AG04449 (cell line): ENCODE measurements around the gene SMARCB1.
A peak's percentile ranks its signal among the peaks of the same experiment; 100 is the strongest.

ENCODE experiments used
- CTCF ChIA-PET: fragments of 350-600 bp; formaldehyde crosslinking; extraction: SDS; loops from one replicate; lab custom pipeline; 2021; ENCODE audit warnings: antibody characterized with exemption; lab: Yijun Ruan, JAX
- POLR2A ChIA-PET: fragments of 400-600, 350-600 bp; formaldehyde crosslinking; extraction: SDS; loops from one replicate; lab custom pipeline; 2020; ENCODE audit warnings: antibody characterized with exemption, inconsistent platforms; lab: Yijun Ruan, JAX
- DNase-seq: peaks from one replicate; pipeline ENCODE4 v3.0.0-alpha.2; 2010; ENCODE audit warnings: low read depth, low spot score
- H3K4me3 ChIP-seq: 2 replicates; pipeline ENCODE4 v1.5.1; 2011; ENCODE audit warnings: low read depth, mild to moderate bottlenecking, control low read depth, low read length
- TF ChIP-seq, protein P1 (sequence below): IDR thresholded peaks from one replicate; pipeline ENCODE4 v1.5.1; 2011; ENCODE audit warnings: mild to moderate bottlenecking, moderate library complexity, low read length, control low read depth, inconsistent platforms; ENCODE audit not compliant: insufficient read depth; ENCODE audit errors: missing control alignments

SMARCB1 gene

DNA sequence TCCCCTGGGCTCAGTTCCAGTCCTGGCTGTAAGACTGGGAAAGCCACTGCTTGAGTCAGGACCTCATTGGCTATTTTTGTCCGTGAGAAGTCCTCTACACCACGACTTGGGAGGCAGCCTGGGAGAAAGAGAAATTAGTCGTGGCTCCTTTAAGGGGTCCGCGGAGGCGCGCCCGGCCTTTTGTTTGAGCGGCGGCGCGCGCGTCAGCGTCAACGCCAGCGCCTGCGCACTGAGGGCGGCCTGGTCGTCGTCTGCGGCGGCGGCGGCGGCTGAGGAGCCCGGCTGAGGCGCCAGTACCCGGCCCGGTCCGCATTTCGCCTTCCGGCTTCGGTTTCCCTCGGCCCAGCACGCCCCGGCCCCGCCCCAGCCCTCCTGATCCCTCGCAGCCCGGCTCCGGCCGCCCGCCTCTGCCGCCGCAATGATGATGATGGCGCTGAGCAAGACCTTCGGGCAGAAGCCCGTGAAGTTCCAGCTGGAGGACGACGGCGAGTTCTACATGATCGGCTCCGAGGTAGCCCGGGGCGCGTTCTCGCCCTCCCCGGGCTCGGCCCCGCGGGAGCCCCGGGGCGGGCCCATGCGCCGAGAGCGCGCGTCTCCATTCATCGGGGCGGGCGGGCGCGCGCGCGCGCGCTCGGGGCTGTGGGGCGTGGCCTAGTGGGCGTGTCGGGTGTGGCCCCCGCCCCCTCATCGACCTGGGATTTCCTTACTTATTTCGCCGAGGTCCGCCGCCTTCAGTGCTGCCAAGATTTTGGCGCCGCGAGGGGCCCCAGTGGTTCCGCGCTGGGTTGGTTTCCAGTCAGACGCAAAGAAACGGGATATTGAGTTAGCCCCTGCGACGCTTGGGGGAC lies at the start of gene SMARCB1:
Gene SMARCB1, plus strand, starts transcription at position 215 of the 848 bp plus-strand sequence. Its CDS starts 204 bp downstream, at position 419.
- ChIA-PET POLR2A (interaction anchor here (0.7 to 1.1 kb wide), 2 partner anchors 12 to 53 kb away, joined by 4 read pairs; no protein-coding TSS in a partner anchor), CTCF (interaction anchor here (1.1 to 3.6 kb wide), 3 partner anchors 12 to 63 kb away, joined by 3 to 15 read pairs (median 14); partner anchors contain the start of gene MMP11)
- peak within 1 kb of the TSS; percentile 90 for H3K4me3 ChIP-seq
- TF ChIP-seq, protein P1, sequence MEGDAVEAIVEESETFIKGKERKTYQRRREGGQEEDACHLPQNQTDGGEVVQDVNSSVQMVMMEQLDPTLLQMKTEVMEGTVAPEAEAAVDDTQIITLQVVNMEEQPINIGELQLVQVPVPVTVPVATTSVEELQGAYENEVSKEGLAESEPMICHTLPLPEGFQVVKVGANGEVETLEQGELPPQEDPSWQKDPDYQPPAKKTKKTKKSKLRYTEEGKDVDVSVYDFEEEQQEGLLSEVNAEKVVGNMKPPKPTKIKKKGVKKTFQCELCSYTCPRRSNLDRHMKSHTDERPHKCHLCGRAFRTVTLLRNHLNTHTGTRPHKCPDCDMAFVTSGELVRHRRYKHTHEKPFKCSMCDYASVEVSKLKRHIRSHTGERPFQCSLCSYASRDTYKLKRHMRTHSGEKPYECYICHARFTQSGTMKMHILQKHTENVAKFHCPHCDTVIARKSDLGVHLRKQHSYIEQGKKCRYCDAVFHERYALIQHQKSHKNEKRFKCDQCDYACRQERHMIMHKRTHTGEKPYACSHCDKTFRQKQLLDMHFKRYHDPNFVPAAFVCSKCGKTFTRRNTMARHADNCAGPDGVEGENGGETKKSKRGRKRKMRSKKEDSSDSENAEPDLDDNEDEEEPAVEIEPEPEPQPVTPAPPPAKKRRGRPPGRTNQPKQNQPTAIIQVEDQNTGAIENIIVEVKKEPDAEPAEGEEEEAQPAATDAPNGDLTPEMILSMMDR: no peak
- peak; percentile 69 for DNase-seq

DNA sequence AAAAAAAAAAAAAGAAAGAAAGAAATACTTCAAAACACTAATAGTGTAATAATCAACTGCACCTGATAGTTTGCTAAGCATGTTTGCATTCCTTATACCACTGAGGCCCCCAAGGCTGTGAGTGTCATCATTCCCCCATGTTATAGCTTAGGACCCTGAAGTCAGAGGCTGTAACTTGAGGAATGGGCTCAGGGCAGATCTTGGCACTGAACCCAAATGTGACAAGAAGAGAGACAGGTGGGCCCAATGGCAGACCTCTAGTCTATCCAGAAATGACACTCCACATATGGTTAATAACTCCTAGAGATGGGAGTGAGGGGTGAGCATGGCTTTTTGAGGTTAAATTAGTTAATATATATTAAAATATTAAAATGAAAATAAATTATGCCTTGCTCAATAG lies 49.1 kb upstream of the SMARCB1 start:
- ChIA-PET CTCF (interaction anchor here (1.3 kb wide), 1 partner anchor 111 kb away, joined by 3 read pairs; no protein-coding TSS in a partner anchor), POLR2A (no interaction called here)
- no peak for DNase-seq
- no peak overlapping the region for H3K4me3 ChIP-seq
- TF ChIP-seq, protein P1: no peak

DNA sequence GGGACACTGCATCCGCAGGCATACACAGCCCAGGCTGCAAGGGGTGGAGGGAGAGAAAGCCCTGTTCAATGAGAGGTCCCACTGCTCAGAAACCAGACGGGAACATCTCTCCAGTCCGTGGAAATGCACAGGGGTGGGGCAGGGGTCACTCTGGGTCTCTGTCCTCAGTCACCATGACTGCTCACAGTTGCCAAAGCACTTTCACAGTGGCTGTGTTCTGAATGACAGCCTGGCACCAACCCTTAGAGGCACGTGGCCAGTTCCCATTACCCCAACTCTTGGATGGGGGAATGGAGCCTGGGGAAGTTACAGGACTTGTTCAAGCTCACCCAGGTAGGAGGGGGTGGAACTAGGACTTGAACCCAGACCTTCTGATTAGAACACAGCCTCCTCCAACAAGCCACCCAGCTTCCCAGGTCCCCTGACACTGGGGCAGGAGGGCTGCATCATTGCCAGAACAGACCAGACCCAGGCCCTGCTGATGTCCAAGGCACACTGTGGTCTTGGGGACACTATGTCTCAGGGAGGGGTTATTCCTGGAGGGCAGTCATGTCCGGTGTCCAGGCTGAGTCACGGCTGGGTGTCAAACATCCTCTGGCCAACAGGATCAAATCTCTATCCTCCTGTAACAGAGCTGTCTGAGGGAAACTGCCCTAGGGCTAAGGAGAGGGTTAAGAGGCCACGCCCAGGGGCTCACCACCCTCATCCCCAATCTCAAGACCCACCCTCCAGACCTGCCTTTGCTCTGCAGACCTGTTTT lies 44.1 kb upstream of the SMARCB1 start:
- CTCF ChIA-PET: no interaction called here
- TF ChIP-seq, protein P1: no peak
- no peak overlapping the region for H3K4me3 ChIP-seq
- POLR2A ChIA-PET: no interaction called here
- no peak for DNase-seq

DNA sequence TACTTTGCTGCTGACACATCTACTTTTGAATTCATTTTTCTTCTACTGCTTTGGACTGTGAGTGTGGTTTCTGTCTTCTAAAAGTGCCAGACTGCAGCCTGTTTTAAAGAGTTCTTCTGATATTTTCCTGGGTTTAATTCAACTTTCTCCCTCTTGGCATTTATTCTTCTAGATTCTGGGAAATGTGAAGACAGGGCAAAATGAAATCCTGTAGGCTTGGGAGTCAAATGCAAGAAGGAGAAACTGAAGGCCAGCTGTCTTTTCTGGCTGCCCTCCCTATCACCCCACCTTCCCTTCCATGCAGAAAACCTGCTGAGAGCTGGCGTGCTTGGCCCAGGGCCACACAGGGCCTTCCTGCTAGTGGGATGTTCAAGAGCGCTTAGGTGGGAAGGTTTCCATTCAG lies 43.5 kb upstream of the SMARCB1 start:
- CTCF ChIA-PET: interaction anchor here (2.6 kb wide), 1 partner anchor 11 kb away, joined by 5 read pairs; no protein-coding TSS in a partner anchor
- no peak overlapping the region for H3K4me3 ChIP-seq
- DNase-seq: no peak
- POLR2A ChIA-PET: no interaction called here
- TF ChIP-seq, protein P1: no peak

DNA sequence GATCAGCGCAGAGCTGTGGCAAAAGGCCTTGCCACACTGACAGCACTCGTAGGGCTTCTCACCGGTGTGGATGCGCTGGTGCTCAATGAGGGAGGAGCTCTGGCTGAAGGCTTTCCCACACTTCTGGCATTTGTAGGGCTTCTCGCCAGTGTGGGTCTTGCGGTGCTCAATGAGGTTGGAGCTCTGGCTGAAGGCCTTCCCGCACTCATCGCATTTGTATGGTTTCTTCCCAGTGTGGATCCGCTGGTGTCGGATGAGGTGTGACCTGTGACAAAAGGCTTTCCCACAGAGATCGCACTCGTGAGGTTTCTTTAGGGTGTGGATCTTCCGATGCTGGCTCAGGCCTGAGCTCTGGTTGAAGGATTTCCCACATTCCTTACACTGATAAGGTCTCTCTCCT lies 42.8 kb upstream of the SMARCB1 start:
- POLR2A ChIA-PET: no interaction called here
- TF ChIP-seq, protein P1: no peak
- no peak for DNase-seq
- CTCF ChIA-PET: interaction anchor here (1.5 to 2.6 kb wide), 3 partner anchors 12 to 106 kb away, joined by 3 to 5 read pairs (median 3); no protein-coding TSS in a partner anchor
- H3K4me3 ChIP-seq: no peak overlapping the region

DNA sequence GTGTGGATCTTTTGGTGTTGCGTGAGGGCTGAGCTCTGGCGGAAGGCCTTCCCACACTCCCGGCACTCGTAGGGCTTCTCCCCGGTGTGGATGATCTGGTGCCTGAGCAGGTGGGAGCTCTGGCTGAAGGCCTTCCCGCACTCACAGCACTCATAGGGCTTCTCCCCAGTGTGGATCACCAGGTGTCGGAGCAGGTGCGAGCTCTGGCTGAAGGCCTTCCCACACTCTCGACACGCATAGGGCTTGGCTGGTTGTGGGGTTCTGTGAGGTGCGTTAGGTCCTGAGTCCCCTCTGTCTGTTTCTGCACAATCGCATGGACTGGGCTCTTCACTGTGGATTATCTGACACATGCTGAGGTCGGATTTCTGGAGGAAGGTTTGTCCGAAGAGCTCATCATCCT lies 42.3 kb upstream of the SMARCB1 start:
- ChIA-PET CTCF (interaction anchor here (1.5 to 2.6 kb wide), 3 partner anchors 13 to 105 kb away, joined by 3 to 5 read pairs (median 3); no protein-coding TSS in a partner anchor), POLR2A (no interaction called here)

More for the DNA sequence above, 42.3 kb upstream of the SMARCB1 start:
- DNase-seq: no peak
- TF ChIP-seq, protein P1: no peak
- H3K4me3 ChIP-seq: no peak overlapping the region
